ENCODE measurements around the gene SCCPDH.

Gene SCCPDH

GRCh38 chr1:246786606-246787238 is 62.5 kb downstream of the SCCPDH start:
- DNase-seq: no peak

- DNase-seq: no peak
Observed at GRCh38 chr1:246787781-246788513, 63.7 kb downstream of the SCCPDH start.

- no peak for DNase-seq
Observed at GRCh38 chr1:246788895-246789338, 64.7 kb downstream of the SCCPDH start.

GRCh38 chr1:246789454-246790339 is 65.5 kb downstream of the SCCPDH start:
- no peak for DNase-seq

- DNase-seq: no peak
Observed at GRCh38 chr1:246790364-246790763, 66.2 kb downstream of the SCCPDH start.

DNA sequence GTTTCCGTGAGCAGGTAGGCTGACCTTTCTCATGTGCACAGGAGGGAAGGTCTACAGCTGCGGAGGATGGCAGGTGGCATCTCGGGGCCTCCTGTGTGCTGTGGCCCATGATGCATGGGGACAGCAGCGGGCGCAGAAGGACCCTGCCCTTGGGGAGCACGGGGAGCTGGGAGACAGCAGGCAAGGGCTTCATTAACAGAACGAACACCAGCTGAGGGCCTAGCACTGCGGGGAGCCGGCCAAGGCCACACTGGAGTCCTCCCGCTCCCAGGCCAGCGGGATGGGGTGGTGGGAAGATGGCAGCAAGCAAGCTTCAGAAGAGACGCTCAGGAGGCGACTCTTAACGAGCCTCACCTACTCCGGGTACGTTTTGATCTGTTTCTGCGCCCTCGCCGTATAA is 66.6 kb downstream of the SCCPDH start:
- no peak for DNase-seq

GRCh38 chr1:246791303-246791918 is 67.2 kb downstream of the SCCPDH start:
- DNase-seq: no peak

- no peak for DNase-seq
Observed at GRCh38 chr1:246792603-246793002, 68.4 kb downstream of the SCCPDH start.

GRCh38 chr1:246793356-246793896 is 69.2 kb downstream of the SCCPDH start:
- DNase-seq: no peak

DNA sequence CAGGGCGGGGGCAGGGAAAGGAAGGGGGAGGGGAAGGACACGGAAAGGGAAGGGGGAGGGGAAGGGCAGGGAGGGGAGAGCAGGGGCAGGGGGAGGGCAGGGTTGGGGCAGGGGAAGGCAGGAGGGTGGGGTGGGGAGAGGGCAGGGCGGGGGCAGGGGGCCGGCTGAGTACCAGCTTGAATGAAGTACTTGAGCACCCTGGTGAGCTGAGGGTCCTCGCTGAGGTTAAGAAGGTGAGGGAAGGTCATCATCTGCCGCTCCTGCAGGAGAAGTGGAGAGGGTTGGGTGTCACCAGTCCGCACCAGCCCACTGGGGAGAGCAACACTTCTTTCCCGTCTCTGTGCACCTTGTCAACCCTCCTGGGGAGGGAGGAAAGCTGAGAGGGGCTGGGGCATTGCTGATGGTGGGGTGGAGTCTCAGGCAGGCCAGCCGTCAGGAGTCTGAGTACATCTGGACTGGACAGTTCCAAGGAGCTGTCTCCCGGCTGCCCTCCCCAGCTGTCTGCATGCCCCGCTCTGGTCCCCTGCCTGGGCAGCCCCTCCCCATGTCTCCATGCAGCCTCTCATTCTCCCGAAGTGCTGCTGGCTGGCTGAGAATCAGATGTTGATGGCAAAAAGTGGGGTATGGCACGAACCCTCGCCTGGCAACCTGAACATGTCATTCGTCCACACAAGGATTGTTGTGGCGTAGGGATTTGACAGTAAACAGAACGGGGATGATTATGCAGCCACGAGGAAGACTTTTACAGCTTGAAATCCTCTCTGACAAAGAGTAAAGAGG is 70.0 kb downstream of the SCCPDH start:
- no peak for DNase-seq

DNA sequence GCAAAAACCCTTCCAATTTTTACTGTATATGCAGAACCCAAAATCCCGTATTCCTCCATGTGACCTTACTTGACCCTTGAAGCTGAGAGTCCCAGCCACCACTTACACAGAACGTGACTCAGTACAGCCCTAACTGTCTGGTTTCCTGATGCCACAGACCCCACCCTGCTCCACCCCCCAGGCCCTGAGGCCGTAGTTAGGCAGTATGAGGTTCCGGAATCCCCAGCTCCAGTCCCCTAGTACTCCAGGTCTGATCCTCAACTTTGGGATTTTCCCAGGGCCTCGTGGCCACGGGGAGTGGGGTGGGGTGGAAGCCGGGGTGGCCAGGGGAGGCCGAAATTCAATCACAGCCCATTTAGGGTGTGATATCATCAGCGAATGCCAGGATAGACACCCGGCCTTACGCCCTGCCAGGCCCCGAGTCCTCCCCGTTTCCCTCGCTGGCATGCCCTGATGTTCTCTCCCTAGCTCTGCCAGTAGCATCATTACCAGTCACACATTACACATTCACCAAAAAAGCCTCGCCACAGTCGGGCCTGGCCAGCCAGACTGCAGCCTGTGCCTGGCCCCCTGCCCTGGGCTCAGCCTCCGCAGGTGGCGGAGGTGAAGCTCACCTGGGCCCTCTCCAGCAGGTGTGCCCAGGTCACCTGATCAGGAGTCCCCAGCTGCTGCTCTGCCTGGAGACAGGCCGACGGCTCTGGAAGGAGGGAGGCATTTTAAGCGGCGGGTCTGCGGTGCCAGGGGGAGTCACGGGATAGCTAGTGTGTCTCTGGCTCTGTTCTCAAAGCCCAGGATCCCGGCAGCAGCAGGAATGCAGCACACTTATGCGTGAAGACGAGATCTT is 70.8 kb downstream of the SCCPDH start:
- no peak for DNase-seq

- DNase-seq: no peak
Observed at GRCh38 chr1:246795906-246796694, 71.9 kb downstream of the SCCPDH start.

DNA sequence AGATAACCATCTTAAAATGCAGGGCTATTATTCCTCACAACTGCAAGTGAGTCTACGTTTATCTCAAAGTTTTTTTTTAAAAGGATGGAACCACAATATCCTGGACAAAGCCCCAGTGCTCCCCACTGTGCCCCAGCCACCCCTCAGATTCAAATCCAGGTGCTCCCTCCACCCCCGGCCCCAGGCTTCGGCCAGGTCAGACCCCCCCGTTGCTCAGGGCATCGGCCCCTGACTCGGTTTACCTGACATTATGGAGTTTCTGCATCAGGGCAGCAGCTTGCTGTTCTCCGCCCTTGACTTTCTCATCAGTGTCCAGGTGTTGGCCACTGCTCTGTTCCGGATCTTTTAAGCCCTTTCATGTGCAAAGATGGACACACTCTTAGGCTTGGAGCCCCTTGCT is 72.9 kb downstream of the SCCPDH start:
- no peak for DNase-seq

DNA sequence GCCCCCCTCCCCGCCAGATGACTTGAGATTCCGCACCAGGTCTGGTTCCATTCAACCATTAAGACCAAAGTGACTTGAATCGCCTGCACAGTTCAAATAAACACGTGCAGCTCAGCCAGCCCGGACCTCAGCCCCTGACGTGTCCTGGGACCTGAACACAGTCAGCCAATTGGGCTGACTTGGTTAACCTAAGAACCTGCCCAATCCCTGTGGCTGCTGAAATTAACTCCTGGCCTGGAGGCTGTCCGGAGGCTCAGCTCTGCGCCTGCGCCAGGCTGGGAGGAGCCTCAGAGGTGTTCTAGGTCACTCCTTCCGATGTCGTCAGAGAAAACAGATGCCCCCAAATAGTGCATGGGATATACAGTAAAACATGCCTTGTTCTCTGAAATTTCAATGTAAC is 73.4 kb downstream of the SCCPDH start:
- DNase-seq: no peak

DNA sequence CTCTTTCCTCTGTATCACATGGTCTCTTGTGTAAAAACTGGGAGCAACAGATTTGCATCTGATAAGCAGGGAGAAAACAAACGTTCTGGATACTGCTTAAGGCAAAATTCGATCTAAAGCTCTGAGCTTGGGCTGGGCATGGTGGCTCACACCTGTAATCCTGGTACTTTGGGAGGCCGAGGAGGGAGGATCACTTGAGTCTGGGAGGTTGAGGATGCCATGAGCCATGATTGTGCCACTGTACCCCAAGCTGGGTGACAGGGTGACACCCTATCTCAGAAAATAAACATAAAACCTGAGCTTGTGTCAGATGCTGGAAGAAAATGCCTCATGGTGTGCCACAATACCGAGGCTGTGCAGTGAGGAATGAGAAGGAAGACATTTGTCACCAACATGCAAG is 73.9 kb downstream of the SCCPDH start:
- no peak for DNase-seq

DNA sequence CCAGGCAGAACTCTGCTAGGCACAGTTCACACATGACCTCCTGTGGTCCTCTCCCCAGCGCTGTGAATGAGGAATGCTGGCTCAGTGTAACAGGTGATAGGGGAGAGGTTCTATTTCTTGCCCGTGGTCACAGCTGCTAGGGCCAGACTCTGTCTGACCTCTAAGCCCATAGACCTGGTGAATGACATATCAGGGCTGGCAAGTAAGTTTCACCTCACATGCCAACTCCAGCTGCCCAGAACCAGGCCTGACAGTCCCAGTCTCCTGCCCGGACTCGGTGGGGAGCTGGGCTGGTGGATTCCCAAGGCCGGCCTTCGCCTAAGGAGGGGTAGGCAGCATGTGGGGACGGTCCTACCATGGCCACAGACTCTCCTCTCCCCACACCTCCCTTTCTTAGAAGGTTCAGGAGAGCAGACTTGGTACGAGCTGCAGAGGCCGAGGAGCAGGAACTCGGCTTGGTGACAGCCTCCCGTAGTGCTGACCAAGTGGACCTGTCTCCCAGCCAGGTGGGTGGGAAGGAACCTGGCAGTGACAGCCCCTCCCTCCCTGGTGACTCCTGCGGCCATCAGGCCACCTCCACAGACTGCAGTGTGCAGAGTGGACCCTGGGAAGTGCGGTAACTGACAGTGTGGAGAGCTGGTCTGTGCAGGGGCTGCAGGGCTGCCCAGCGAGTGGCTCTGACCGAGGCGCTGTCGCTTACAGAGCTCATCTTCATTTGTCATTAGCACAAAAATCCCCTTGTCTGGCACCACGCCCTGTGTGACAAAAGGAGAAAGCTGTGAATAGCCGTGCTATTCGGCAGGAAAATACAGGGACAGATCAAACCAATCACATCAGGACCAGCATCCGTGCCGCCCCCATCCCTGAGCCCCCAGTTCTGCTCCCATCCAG is 74.6 kb downstream of the SCCPDH start:
- DNase-seq: no peak

DNA sequence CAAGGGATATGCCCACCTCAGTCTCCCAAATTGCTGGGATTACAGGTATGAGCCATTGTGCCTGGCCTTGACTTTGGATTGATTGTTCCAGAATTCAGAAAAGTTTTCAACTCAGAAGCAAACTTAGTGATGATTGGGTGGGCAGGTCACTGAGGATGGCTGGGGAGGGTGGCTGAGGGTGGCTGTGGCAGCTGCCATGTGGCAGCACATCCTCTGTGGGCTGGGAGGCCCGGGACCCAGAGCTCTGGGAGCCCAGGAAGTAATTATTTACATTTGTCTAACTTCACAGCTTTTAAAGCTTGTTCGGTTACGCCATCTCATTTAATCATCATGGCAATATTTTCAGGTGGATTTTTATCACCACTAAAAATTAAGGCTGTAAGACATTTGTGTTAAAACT is 76.1 kb downstream of the SCCPDH start:
- no peak for DNase-seq

DNA sequence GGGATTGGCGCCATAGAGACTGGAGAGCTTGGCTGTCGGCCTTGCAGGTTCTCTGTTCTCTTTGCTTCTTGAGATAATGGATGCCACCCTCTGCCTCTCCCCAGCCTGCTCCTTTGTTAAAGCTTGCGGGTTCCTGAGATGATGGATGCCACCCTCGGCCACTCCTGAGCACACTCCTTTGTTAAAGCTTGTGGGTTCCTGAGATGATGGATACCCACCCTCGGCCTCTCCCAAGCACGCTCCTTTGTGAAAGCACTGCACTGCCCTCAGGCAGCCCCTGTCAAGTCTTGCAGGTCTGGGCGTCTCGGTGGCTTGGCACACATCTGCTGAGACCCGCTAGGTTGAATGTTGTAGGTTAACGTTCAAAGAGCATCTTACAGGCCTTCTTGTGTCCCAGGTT is 76.5 kb downstream of the SCCPDH start:
- DNase-seq: no peak
